ENCODE data around the gene KATNAL2.
A peak's percentile ranks its signal among the peaks of the same experiment; 100 is the strongest.

The KATNAL2 gene

DNA sequence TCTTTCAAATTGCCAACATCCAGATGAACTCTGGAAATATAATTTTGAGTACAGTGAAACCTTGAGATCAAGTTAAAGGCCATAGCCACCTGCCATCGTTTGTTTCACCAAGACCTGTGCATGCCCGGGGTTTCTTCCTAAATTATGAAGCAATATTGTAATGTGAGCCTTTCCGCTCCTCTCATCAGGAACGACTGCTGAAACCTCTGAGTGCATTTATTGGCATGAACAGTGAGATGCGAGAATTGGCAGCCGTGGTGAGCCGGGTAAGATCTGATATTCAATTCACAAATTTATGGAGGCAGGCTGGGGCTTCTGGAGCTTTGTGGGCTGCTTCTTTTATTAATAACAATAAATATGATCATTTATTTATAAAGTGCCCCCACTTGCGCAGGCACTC, 145.7 kb downstream of the KATNAL2 start:
- no peak overlapping the region for H3K4me3 ChIP-seq (ENCODE audit: insufficient read depth, low read depth, low read length, poor library complexity, severe bottlenecking)
- no peaks in the 10 kb centered on the region for H3K36me3 ChIP-seq (ENCODE audit: control insufficient read depth, insufficient read depth, low read length)
- H3K27ac ChIP-seq (ENCODE audit: insufficient read depth, low read length, poor library complexity, severe bottlenecking) = no peak overlapping the region
- no peak for DNase-seq
- H3K27me3 ChIP-seq (replicated peaks; ENCODE audit: control insufficient read depth, insufficient read depth, low read length, poor library complexity, severe bottlenecking) = no peaks in the 10 kb centered on the region
- no peaks in the 10 kb centered on the region for H3K4me1 ChIP-seq (ENCODE audit: control insufficient read depth, insufficient read depth, low read length, poor library complexity, severe bottlenecking)
- no peaks in the 10 kb centered on the region for H3K9me3 ChIP-seq (ENCODE audit: control insufficient read depth, low read length)

DNA sequence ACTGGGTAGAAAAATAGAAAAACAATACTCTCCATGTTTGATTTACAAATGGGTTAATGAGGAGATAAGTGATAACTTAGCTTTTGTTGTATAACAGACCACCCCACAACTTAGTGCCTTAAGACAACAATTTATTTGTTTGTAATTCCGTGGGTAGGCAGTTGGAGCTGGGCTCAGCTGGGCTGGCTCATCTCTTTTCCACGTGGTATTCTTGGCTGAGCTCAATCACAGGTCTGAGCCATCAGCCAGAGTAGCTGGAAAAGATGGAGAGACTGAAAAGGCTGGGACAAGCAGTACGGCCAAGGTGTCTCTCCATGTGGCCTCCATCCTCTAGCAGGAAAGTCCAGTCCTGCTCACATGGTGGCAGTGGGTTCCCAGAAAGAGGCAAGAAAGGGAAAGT, 150.2 kb downstream of the KATNAL2 start:
- Histone ChIP-seq H3K27me3 (replicated peaks; ENCODE audit: control insufficient read depth, insufficient read depth, low read length, poor library complexity, severe bottlenecking) (no peaks in the 10 kb centered on the region), H3K4me1 (ENCODE audit: control insufficient read depth, insufficient read depth, low read length, poor library complexity, severe bottlenecking) (no peaks in the 10 kb centered on the region), H3K36me3 (ENCODE audit: control insufficient read depth, insufficient read depth, low read length) (no peaks in the 10 kb centered on the region), H3K27ac (ENCODE audit: insufficient read depth, low read length, poor library complexity, severe bottlenecking) (no peak overlapping the region), H3K4me3 (ENCODE audit: insufficient read depth, low read depth, low read length, poor library complexity, severe bottlenecking) (no peak overlapping the region), H3K9me3 (ENCODE audit: control insufficient read depth, low read length) (no peaks in the 10 kb centered on the region)
- DNase-seq = no peak

GRCh38 chr18:47075098-47075883, 157.9 kb downstream of the KATNAL2 start:
- Histone ChIP-seq H3K27me3 (replicated peaks; ENCODE audit: control insufficient read depth, insufficient read depth, low read length, poor library complexity, severe bottlenecking) (no peaks in the 10 kb centered on the region), H3K9me3 (ENCODE audit: control insufficient read depth, low read length) (no peaks in the 10 kb centered on the region), H3K4me1 (ENCODE audit: control insufficient read depth, insufficient read depth, low read length, poor library complexity, severe bottlenecking) (no peaks in the 10 kb centered on the region), H3K27ac (ENCODE audit: insufficient read depth, low read length, poor library complexity, severe bottlenecking) (no peak overlapping the region), H3K36me3 (ENCODE audit: control insufficient read depth, insufficient read depth, low read length) (no peaks in the 10 kb centered on the region), H3K4me3 (ENCODE audit: insufficient read depth, low read depth, low read length, poor library complexity, severe bottlenecking) (no peak overlapping the region)
- no peak for DNase-seq

DNA sequence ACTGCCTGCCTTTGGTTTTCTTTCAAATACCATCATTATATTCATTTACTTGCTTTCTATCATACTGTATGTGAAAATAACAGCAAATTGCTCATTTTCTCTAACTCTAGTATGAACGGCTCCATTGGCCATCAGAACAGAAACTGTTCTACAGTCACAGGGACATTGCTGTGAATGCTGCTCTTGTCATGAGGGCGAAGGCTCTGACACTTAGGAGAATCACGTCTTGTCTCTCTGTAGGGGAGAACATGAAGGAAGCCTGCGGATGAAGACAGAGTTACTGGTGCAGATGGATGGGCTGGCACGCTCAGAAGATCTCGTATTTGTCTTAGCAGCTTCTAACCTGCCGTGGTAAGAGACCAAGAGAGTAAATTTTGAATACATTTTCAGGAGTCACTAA, 159.7 kb downstream of the KATNAL2 start:
- no peak for DNase-seq
- no peaks in the 10 kb centered on the region for H3K4me1 ChIP-seq (ENCODE audit: control insufficient read depth, insufficient read depth, low read length, poor library complexity, severe bottlenecking)
- H3K27me3 ChIP-seq (replicated peaks; ENCODE audit: control insufficient read depth, insufficient read depth, low read length, poor library complexity, severe bottlenecking) = no peaks in the 10 kb centered on the region
- no peak overlapping the region for H3K4me3 ChIP-seq (ENCODE audit: insufficient read depth, low read depth, low read length, poor library complexity, severe bottlenecking)
- H3K9me3 ChIP-seq (ENCODE audit: control insufficient read depth, low read length) = no peaks in the 10 kb centered on the region
- H3K27ac ChIP-seq (ENCODE audit: insufficient read depth, low read length, poor library complexity, severe bottlenecking) = no peak overlapping the region
- no peaks in the 10 kb centered on the region for H3K36me3 ChIP-seq (ENCODE audit: control insufficient read depth, insufficient read depth, low read length)

- Histone ChIP-seq H3K27ac (ENCODE audit: insufficient read depth, low read length, poor library complexity, severe bottlenecking) (no peak overlapping the region), H3K4me1 (ENCODE audit: control insufficient read depth, insufficient read depth, low read length, poor library complexity, severe bottlenecking) (no peaks in the 10 kb centered on the region), H3K9me3 (ENCODE audit: control insufficient read depth, low read length) (no peaks in the 10 kb centered on the region), H3K4me3 (ENCODE audit: insufficient read depth, low read depth, low read length, poor library complexity, severe bottlenecking) (no peak overlapping the region), H3K27me3 (replicated peaks; ENCODE audit: control insufficient read depth, insufficient read depth, low read length, poor library complexity, severe bottlenecking) (no peaks in the 10 kb centered on the region), H3K36me3 (ENCODE audit: control insufficient read depth, insufficient read depth, low read length) (no peaks in the 10 kb centered on the region)
- DNase-seq = no peak
These were observed 163.5 kb downstream of the KATNAL2 start for GRCh38 chr18:47080872-47081271.

GRCh38 chr18:47081578-47081977, 164.2 kb downstream of the KATNAL2 start:
- DNase-seq = no peak
- Histone ChIP-seq H3K36me3 (ENCODE audit: control insufficient read depth, insufficient read depth, low read length) (no peaks in the 10 kb centered on the region), H3K9me3 (ENCODE audit: control insufficient read depth, low read length) (no peaks in the 10 kb centered on the region), H3K27me3 (replicated peaks; ENCODE audit: control insufficient read depth, insufficient read depth, low read length, poor library complexity, severe bottlenecking) (no peaks in the 10 kb centered on the region), H3K27ac (ENCODE audit: insufficient read depth, low read length, poor library complexity, severe bottlenecking) (no peak overlapping the region), H3K4me3 (ENCODE audit: insufficient read depth, low read depth, low read length, poor library complexity, severe bottlenecking) (no peak overlapping the region), H3K4me1 (ENCODE audit: control insufficient read depth, insufficient read depth, low read length, poor library complexity, severe bottlenecking) (no peaks in the 10 kb centered on the region)

GRCh38 chr18:47087676-47088075, 170.3 kb downstream of the KATNAL2 start:
- H3K27me3 ChIP-seq (replicated peaks; ENCODE audit: control insufficient read depth, insufficient read depth, low read length, poor library complexity, severe bottlenecking) = no peaks in the 10 kb centered on the region
- DNase-seq = no peak
- H3K9me3 ChIP-seq (ENCODE audit: control insufficient read depth, low read length) = no peaks in the 10 kb centered on the region
- H3K27ac ChIP-seq (ENCODE audit: insufficient read depth, low read length, poor library complexity, severe bottlenecking) = no peak overlapping the region
- no peaks in the 10 kb centered on the region for H3K36me3 ChIP-seq (ENCODE audit: control insufficient read depth, insufficient read depth, low read length)
- H3K4me3 ChIP-seq (ENCODE audit: insufficient read depth, low read depth, low read length, poor library complexity, severe bottlenecking) = no peak overlapping the region
- no peaks in the 10 kb centered on the region for H3K4me1 ChIP-seq (ENCODE audit: control insufficient read depth, insufficient read depth, low read length, poor library complexity, severe bottlenecking)

GRCh38 chr18:47095810-47096209, 178.4 kb downstream of the KATNAL2 start:
- no peak for DNase-seq
- H3K4me3 ChIP-seq (ENCODE audit: insufficient read depth, low read depth, low read length, poor library complexity, severe bottlenecking) = no peak overlapping the region
- no peaks in the 10 kb centered on the region for H3K4me1 ChIP-seq (ENCODE audit: control insufficient read depth, insufficient read depth, low read length, poor library complexity, severe bottlenecking)
- H3K27me3 ChIP-seq (replicated peaks; ENCODE audit: control insufficient read depth, insufficient read depth, low read length, poor library complexity, severe bottlenecking) = no peaks in the 10 kb centered on the region
- H3K36me3 ChIP-seq (ENCODE audit: control insufficient read depth, insufficient read depth, low read length) = no peaks in the 10 kb centered on the region
- H3K27ac ChIP-seq (ENCODE audit: insufficient read depth, low read length, poor library complexity, severe bottlenecking) = no peak overlapping the region
- no peaks in the 10 kb centered on the region for H3K9me3 ChIP-seq (ENCODE audit: control insufficient read depth, low read length)

- no peaks in the 10 kb centered on the region for H3K9me3 ChIP-seq (ENCODE audit: control insufficient read depth, low read length)
- no peaks in the 10 kb centered on the region for H3K27me3 ChIP-seq (replicated peaks; ENCODE audit: control insufficient read depth, insufficient read depth, low read length, poor library complexity, severe bottlenecking)
- peak; percentile 19 to 41 (median 33) for DNase-seq
- no peak overlapping the region for H3K27ac ChIP-seq (ENCODE audit: insufficient read depth, low read length, poor library complexity, severe bottlenecking)
- H3K36me3 ChIP-seq (ENCODE audit: control insufficient read depth, insufficient read depth, low read length) = no peaks in the 10 kb centered on the region
- no peak overlapping the region for H3K4me3 ChIP-seq (ENCODE audit: insufficient read depth, low read depth, low read length, poor library complexity, severe bottlenecking)
- H3K4me1 ChIP-seq (ENCODE audit: control insufficient read depth, insufficient read depth, low read length, poor library complexity, severe bottlenecking) = no peaks in the 10 kb centered on the region
These were observed 182.9 kb downstream of the KATNAL2 start for GRCh38 chr18:47100212-47100831.

GRCh38 chr18:47108373-47108772, 191.0 kb downstream of the KATNAL2 start:
- no peak overlapping the region for H3K27ac ChIP-seq (ENCODE audit: insufficient read depth, low read length, poor library complexity, severe bottlenecking)
- no peaks in the 10 kb centered on the region for H3K27me3 ChIP-seq (replicated peaks; ENCODE audit: control insufficient read depth, insufficient read depth, low read length, poor library complexity, severe bottlenecking)
- DNase-seq = no peak
- no peak overlapping the region for H3K4me3 ChIP-seq (ENCODE audit: insufficient read depth, low read depth, low read length, poor library complexity, severe bottlenecking)
- H3K36me3 ChIP-seq (ENCODE audit: control insufficient read depth, insufficient read depth, low read length) = peaks cover 28% of the 10 kb centered on the region
- no peaks in the 10 kb centered on the region for H3K9me3 ChIP-seq (ENCODE audit: control insufficient read depth, low read length)
- no peaks in the 10 kb centered on the region for H3K4me1 ChIP-seq (ENCODE audit: control insufficient read depth, insufficient read depth, low read length, poor library complexity, severe bottlenecking)
